T-helper 2 cell (primary cell): Measurements from ENCODE around the gene ENKD1.

Experiments used
- DNase-seq, 5 experiments: peaks; one replicate each; pipeline versions ENCODE4 v3.0.0 to v3.0.0-alpha.2; 2012 to 2022

ENKD1 gene

GRCh38 chr16:67648764-67649407 is 17.7 kb downstream of the ENKD1 start:
- DNase-seq, result no peak

GRCh38 chr16:67648088-67648763 is 18.3 kb downstream of the ENKD1 start:
- no peak for DNase-seq

- DNase-seq, result no peak
These were observed 18.9 kb downstream of the ENKD1 start for GRCh38 chr16:67647681-67648080.

- no peak for DNase-seq
These were observed 19.4 kb downstream of the ENKD1 start for GRCh38 chr16:67647111-67647651.

- peak in 1 of 5 experiments; percentile 54 for DNase-seq
These were observed 21.0 kb downstream of the ENKD1 start for GRCh38 chr16:67645397-67646121.

- DNase-seq, result no peak
These were observed 22.5 kb downstream of the ENKD1 start for GRCh38 chr16:67644038-67644437.

- DNase-seq, result no peak
These were observed 24.5 kb downstream of the ENKD1 start for GRCh38 chr16:67641779-67642708.

- no peak for DNase-seq
These were observed 28.9 kb downstream of the ENKD1 start for GRCh38 chr16:67637625-67638024.

- DNase-seq, result no peak
These were observed 29.8 kb downstream of the ENKD1 start for GRCh38 chr16:67636713-67637112.

- no peak for DNase-seq
These were observed 34.0 kb downstream of the ENKD1 start for GRCh38 chr16:67632415-67633172.

GRCh38 chr16:67628216-67628615 is 38.3 kb downstream of the ENKD1 start:
- DNase-seq, result no peak

GRCh38 chr16:67613808-67614207 is 52.7 kb downstream of the ENKD1 start:
- DNase-seq, result peak in 1 of 5 experiments; percentile 20
